ENCODE results near the gene HAVCR1. TPM values are rescaled to one million over a fixed set of nuclear protein-coding genes. Genes with fewer than 3 reads are reported as not detected.

Gene HAVCR1
- total RNA-seq, 1 experiment from 2014 or later = not detected

DNA sequence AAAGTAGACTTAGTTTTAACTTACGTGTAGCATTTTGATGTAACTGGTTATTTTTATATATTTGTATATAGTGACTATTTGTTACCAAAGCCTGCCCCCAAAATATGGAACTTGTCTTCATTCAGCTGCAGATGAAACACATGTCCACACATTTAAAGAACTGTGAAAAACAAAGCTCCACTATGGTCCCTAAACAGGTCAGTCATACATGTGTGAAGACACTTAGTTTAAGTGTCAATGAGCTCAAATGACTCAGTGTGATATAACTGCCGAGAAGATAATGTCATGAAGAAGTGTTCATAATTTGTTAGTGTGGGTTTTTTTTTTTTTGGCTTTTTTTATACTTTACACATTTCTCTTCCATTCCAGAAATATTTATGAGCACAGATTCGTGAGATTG, 28.2 kb downstream of the HAVCR1 start:
- BruUV-seq (replicated peaks) = no TSS peak
- Histone ChIP-seq H3K9ac (ENCODE audit: low read length) (no peak overlapping the region), H3K79me2 (ENCODE audit: insufficient read depth, low read length) (no peaks in the 10 kb centered on the region), H3K27ac (ENCODE audit: low read depth, low read length) (no peak overlapping the region), H3K36me3 (ENCODE audit: control insufficient read depth in 1 of 2, insufficient read depth in 2 of 2, low read length in 2 of 2) (no peaks in the 10 kb centered on the region), H3K4me2 (ENCODE audit: low read length) (no peak overlapping the region), H3K9me2 (ENCODE audit: insufficient read depth) (no peaks in the 10 kb centered on the region), H3K4me1 (ENCODE audit: control insufficient read depth in 1 of 2, insufficient read depth in 2 of 2, low read length in 2 of 2) (no peaks in the 10 kb centered on the region), H3K4me3 (replicated peaks in 1 of 2; ENCODE audit: low read depth in 1 of 2, low read length in 2 of 2) (no peak overlapping the region), H2AFZ (ENCODE audit: low read depth, low read length, poor library complexity, severe bottlenecking) (no peak overlapping the region), H4K20me1 (ENCODE audit: insufficient read depth) (no peaks in the 10 kb centered on the region), H3K9me3 (ENCODE audit: control insufficient read depth in 1 of 2, insufficient read depth in 1 of 2, low read depth in 1 of 2, low read length in 2 of 2) (no peaks in the 10 kb centered on the region), H3K27me3 (ENCODE audit: insufficient read depth, low read length) (peaks cover 24% of the 10 kb centered on the region)
- intact Hi-C loops (cut with micrococcal nuclease) = no loop called here
- ATAC-seq (no peak), DNase-seq (ENCODE audit: low read depth, low spot score) (no peak)
- no peak for TF ChIP-seq ZNF274 (IDR thresholded peaks at IDR 0.05; ENCODE audit: low read depth, low read length)
- TF ChIP-seq, protein P1, sequence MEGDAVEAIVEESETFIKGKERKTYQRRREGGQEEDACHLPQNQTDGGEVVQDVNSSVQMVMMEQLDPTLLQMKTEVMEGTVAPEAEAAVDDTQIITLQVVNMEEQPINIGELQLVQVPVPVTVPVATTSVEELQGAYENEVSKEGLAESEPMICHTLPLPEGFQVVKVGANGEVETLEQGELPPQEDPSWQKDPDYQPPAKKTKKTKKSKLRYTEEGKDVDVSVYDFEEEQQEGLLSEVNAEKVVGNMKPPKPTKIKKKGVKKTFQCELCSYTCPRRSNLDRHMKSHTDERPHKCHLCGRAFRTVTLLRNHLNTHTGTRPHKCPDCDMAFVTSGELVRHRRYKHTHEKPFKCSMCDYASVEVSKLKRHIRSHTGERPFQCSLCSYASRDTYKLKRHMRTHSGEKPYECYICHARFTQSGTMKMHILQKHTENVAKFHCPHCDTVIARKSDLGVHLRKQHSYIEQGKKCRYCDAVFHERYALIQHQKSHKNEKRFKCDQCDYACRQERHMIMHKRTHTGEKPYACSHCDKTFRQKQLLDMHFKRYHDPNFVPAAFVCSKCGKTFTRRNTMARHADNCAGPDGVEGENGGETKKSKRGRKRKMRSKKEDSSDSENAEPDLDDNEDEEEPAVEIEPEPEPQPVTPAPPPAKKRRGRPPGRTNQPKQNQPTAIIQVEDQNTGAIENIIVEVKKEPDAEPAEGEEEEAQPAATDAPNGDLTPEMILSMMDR (IDR thresholded peaks at IDR 0.05 in 2 of 3, conservative IDR thresholded peaks at IDR 0.05 in 1 of 3; ENCODE audit: borderline replicate concordance in 1 of 3, insufficient read depth in 1 of 3, low read depth in 2 of 3, low read length in 2 of 3) = no peak
- TF ChIP-seq YY1 (IDR thresholded peaks at IDR 0.05; ENCODE audit: extremely low read depth, insufficient replicate concordance, low read depth, low read length) = no peak
- no peak for TF ChIP-seq SRF (IDR thresholded peaks at IDR 0.05; ENCODE audit: low read depth)
- TF ChIP-seq, protein P2, sequence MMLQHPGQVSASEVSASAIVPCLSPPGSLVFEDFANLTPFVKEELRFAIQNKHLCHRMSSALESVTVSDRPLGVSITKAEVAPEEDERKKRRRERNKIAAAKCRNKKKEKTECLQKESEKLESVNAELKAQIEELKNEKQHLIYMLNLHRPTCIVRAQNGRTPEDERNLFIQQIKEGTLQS (IDR thresholded peaks at IDR 0.05) = no peak
- TF ChIP-seq ELF1 (IDR thresholded peaks at IDR 0.05; ENCODE audit: borderline replicate concordance, low read depth) = no peak
- TF ChIP-seq, protein P3, sequence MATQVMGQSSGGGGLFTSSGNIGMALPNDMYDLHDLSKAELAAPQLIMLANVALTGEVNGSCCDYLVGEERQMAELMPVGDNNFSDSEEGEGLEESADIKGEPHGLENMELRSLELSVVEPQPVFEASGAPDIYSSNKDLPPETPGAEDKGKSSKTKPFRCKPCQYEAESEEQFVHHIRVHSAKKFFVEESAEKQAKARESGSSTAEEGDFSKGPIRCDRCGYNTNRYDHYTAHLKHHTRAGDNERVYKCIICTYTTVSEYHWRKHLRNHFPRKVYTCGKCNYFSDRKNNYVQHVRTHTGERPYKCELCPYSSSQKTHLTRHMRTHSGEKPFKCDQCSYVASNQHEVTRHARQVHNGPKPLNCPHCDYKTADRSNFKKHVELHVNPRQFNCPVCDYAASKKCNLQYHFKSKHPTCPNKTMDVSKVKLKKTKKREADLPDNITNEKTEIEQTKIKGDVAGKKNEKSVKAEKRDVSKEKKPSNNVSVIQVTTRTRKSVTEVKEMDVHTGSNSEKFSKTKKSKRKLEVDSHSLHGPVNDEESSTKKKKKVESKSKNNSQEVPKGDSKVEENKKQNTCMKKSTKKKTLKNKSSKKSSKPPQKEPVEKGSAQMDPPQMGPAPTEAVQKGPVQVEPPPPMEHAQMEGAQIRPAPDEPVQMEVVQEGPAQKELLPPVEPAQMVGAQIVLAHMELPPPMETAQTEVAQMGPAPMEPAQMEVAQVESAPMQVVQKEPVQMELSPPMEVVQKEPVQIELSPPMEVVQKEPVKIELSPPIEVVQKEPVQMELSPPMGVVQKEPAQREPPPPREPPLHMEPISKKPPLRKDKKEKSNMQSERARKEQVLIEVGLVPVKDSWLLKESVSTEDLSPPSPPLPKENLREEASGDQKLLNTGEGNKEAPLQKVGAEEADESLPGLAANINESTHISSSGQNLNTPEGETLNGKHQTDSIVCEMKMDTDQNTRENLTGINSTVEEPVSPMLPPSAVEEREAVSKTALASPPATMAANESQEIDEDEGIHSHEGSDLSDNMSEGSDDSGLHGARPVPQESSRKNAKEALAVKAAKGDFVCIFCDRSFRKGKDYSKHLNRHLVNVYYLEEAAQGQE (IDR thresholded peaks at IDR 0.05; ENCODE audit: low read depth) = no peak
- ChIA-PET RAD21 (ENCODE audit: low non-redundant PET in 1 of 2, low total read pairs in 2 of 2, uncharacterized antibody in 2 of 2, unreplicated experiment in 2 of 2) (no interaction called here), POLR2A (no interaction called here), CTCF (no interaction called here)
